HG03108 (cell line): ENCODE results near the gene SMAD7.

Source experiments
- ATAC-seq: cut with Tn5 transposase; IDR thresholded peaks from one replicate; pipeline ENCODE4 v1.9.1; 2021; ENCODE audit warnings: moderate library complexity; ENCODE audit not compliant: unreplicated experiment

The SMAD7 gene

GRCh38 chr18:48917579-48918517 is 32.9 kb downstream of the SMAD7 start:
- ATAC-seq, result no peak

DNA sequence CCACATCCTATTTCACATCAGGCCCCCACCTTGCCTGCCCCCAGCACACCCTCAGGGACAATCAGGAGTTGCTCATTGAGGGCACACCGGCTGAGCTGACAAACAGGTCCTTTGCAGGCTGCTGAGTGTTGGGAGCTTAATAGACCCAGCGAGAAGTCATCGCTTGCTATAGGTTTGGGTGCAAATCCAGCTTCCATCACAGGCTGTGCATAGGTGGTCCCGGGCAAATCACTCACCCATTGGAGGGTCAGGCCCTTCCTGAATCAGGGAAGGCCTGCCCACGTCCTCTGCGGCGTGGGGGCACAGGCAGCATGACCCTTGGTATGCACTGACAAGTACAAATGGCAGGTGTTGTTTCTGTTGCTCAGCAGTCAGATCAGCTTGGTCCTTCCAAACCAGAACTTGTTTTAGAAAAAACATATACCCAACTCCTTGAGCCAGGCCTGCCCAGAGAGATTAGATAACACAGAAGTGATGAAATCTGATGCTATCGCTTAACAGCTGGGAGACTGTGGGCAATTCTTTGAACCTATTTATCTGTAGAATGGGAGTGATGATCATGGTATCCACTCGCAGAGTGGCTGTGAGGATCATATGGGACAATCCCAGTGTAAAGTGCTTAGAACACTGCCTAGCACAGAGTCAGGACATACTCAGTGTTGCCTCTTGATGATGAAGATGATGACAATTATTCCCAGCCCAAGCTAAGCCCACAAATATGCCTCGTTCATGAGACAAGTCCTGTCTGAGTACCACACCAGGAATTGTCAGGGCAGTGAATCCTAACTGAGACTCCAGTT is 34.9 kb downstream of the SMAD7 start:
- no peak for ATAC-seq

DNA sequence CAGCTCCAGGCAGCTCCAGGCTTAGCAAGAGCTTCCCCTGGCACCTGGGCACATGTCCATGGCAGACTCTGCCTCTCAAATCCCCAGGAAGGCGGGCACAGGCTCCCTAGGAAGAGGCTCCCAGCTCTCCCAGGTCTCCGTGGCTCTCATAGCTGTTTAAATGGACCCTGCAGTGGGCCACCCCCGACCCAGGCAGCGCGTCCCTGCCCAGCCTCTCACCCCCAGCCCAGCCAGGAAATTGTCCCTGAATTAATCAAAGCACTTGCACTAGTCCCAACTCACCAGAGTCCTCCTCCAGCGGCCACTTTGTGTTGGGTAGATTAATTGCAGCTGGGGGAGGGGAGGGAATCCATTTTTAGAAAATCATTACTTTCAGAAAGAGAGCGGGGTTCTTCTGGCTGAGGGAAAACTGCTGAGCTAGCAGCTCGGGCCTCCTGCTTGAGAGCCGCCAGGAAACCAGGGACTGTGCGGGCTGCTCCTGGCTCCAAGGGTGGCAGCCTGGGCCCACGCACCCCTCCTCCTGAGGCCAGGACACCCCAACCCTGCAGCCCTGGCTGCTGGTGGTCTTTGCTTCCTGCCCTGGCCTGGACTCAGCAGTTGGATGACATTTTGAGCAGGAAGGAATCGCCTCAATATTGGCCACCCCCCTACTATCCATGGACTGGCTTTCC is 36.0 kb downstream of the SMAD7 start:
- no peak for ATAC-seq

- no peak for ATAC-seq
Measured at GRCh38 chr18:48913775-48914174, 37.0 kb downstream of the SMAD7 start.

- no peak for ATAC-seq
Measured at GRCh38 chr18:48913201-48913600, 37.6 kb downstream of the SMAD7 start.

GRCh38 chr18:48910972-48911545 is 39.7 kb downstream of the SMAD7 start:
- ATAC-seq, result no peak

- ATAC-seq, result no peak
Measured at GRCh38 chr18:48909721-48910120, 41.0 kb downstream of the SMAD7 start.

DNA sequence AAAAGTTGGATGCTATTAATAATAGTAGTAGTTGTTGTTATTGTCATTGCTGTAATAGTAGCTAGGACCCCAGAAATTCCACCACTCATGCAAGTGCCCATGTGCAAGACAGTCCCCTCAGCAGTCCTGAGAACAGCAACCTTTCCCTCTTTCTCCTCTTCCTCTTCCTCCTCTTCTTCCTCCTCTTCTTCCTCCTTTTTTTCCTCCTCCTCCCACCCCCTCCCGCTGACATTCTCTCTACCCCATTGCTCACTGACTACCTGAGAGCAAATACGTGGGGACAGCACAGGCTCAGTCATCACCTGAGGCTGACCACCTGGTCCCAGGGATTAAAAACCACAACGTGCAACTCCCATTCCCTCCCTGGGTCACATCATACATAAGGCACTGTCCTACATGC is 41.8 kb downstream of the SMAD7 start:
- ATAC-seq, result no peak

GRCh38 chr18:48905513-48905912 is 45.3 kb downstream of the SMAD7 start:
- no peak for ATAC-seq

DNA sequence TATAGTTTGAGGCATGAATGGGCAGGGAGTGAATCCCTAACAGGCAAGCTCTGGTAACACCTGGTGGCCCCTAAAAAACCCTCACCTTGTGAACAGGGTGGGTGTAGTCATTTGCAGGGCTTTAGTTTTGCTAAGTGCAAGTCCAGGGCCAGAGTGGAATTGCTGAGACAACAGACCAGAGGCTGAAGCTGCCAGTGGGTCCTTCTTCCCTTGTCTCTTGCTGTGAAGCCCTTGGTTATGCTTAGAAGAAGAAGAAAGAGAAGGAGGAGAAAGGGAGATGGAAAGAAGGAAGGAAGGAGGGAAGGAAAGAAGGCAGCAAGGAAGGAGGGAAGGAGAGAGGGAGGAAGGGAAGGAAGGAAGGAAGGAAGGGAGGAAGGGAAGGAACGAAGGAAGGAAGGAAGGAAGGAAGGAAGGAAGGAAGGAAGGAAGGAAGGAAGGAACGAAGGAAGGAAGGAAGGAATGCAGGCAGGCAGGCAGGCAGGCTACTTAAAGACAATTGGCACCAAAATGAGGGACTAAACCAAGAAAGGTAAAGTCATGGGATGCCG is 45.8 kb downstream of the SMAD7 start:
- ATAC-seq, result no peak

DNA sequence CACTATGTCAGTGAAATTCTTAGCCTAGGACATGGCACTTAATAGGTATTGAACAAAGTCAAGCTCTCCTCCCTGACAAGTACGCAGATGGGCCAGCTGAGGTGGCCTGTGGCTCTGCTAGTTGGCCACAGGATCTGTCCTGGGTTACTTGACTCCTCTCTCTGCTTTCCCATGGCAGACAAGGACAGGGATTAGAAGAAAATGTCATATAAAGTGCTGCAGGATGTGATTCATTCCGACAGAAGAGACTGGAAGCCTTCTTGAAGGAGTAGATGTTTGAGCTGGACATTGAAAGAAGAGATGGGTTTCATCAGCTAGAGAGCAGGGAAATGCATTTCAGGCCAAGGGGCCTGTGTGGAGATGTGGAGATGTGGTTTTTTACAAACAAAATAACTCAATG is 46.7 kb downstream of the SMAD7 start:
- ATAC-seq, result no peak

DNA sequence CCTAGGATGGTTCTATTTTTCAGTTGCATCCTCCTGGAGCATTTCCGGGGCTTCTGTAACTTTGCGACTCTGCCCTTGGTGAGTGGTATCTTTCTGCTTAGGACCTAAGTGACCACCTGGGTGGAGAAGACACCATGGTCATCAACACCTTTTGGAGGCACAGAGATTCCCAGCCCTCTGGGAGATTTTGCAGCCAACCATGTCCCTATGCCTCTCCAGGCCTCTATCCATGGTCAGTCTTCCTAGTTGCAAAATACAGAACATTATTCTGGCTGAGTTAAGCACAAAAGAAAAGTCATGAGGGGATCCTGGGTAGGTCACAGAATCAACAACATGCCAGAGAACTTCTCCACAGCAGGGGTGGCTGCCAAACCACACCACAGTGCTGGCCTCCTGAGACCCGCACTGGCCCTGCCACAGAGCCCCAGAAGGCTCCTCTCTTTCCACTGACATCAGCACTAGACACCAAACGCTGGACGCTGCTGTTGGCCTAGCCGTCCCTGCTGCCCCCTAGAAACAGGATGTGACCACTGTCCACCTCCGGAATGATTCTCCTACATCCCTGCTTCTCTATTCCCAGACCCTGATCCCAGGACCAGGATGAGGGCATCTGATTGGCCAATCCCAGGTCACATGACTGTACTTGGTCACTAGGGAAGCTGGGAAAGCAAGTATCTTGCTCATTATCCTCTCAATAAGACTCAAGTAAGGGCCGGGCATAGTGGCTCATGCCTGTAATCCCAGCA is 47.7 kb downstream of the SMAD7 start:
- ATAC-seq, result no peak

DNA sequence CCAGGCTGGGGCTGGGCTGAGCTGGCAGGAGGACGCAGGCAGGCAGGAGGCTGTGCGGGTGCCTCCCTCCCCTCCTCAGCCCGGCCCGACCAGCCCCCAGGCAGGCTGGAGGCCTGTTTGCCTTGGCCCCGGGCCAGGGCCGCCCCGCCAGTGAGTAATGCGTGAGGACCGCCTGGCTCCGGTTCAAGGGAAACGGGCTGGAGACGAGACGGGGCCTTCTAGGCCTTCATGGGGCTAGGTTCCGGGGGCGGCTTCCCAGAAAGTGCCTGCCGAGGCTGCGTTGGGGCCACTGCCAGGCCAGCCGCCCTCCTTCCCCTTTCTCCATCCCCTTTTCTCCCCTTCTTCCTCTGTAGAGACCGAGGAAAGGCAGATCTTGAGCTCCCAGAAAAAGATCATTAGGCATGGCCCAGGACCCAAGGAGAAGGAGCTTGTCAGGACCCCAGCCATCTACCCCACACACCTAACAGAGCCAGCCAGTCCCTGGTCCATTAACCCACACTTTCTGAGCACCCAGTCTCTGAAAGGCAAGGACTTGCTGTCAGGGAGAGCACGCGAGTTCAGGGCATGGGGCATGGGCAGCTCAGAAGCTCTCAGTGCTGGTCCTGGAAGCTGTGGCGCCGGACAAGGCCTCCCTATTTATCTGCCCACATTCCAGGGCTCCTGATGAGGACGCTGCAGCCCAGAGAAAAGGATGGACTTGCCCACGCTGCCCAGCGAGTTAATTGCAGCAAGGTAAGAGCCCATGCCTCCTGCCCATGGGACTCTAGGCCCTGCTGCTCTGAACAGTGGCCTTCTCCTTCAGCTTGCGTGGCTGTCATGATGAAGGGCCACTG is 48.5 kb downstream of the SMAD7 start:
- ATAC-seq, result no peak

DNA sequence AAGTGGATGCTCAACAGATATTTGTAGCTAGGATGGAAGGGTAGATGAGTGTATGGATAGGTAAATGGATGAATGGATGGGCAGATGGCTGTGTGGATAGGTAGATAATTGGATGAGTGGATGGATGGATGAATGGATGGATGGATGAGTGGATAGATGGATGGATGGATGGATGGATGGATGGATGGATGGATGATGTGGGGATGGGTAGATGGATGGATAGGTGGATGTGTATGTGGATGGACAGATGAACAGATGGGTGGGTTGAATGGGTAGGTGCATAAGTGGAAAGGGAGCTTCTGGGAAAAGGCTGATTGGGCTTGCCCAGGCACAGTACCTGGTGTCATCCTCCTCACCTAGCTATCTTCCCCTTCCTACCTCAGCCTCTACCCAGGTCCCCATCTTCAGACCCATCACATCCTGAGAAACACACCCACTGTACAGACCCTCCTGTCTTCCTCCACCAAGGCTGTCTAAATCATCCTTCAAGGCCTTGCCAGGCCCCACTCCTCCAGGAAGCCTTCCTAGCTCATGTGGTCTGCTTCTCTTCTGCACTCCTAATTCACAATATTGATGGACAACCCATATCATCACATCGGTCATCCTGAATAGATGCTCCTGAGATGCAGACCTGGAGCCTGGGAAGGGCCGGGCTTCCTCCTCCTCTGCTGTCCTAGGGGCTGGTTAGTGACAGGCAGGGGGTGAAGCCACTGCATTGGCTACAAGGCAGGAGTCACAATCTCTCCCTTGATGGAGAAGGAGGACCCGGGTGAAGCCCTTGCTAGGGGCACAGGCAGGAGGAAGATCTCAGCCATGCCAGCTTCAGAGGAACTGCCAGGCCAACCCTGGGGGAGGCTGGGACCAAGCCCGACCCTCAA is 49.4 kb downstream of the SMAD7 start:
- no peak for ATAC-seq

DNA sequence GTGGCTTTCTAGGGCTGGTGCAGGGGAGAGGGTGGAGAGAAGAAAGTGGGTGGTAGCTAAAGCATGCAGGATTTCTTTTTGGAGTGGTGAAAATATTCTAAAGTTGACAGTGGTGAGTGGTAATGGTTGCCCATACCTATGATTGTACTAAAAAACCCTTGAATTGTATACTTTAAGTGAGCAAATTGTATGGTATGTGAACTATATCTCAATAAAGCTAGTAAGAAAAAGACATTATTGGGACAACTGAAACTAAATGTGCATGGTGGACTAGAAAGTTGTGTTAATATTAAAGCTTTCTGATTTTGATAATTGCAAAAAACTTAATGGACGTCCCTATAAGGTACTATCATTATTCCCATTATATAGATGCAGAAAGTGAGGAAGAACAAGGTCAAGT is 50.3 kb downstream of the SMAD7 start:
- no peak for ATAC-seq

DNA sequence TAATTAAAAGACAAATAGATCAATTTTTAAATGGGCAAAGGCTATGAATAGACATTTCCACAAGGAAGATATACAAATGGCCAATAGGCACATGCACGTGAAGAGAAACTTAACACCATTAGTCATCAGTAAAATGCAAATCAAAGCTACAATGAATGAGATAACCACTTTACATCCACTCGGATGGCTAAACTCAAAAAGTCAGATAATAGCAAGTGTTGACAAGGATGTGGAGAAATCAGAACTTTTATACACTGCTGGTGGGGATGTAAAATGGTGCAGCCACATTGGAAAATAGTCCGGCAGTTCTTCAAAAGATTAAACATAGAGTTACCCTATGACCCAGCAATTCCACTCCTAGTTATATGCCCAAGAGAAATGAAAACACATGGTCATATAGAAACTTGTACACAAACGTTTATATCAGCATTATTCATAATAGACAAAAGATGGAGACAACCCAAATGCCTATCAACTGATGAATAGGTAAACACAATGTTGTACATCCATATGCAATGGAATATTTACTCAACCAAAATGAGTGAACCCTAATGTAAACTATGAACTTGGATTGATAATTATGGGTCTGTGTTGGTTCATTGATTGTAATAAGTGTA is 51.1 kb downstream of the SMAD7 start:
- ATAC-seq, result no peak

DNA sequence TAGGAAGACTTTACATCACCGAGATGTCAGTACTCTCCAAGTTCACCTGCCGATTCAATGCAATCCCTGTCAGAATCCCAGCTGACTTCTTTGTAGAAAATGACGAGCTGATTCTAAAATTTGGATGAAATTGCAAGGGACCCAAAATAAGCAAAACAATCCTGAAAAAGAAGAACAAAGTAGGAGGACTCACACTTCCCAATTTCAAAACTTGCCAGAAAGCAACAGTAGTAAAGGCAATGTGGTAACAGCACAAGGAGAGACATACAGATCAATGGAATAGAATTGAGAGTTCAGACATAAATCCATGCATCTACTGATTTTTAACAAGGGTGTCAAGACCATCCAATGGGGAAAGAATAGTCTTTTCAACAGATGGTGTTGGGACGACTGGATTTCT is 52.2 kb downstream of the SMAD7 start:
- ATAC-seq, result no peak

DNA sequence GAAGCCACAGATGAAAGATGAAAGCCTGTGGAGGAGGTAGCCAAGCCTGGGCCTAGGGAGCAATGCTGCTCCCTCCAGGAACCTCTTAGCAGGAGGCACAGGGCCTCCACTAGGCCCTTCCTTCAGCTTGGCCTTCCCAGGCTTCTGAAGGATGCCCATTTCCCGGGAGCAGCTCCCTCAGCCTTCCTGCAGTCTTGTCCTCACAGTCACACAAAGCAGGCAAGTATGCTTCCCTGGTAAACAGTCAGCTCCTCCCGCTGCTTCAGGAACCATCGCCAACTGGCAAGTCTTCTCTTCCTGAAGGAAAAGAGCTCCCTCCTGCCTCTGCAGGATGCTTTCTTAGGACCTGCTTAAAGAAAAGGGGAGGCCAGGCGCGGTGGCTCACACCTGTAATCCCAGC is 53.2 kb downstream of the SMAD7 start:
- ATAC-seq, result no peak
